Stimulated activated CD4-positive, alpha-beta T cell treated with anti-CD3 and anti-CD28 coated beads, Interleukin-1b, Interleukin-23, amount 100 ng/mL, for 48 hours (primary cell): Measurements from ENCODE around the gene EHBP1.

Experiments used
- DNase-seq: peaks from one replicate; pipeline ENCODE4 v3.0.0-alpha.2; 2020

The EHBP1 gene

GRCh38 chr2:63035169-63035568 is 329.7 kb downstream of the EHBP1 start:
- no peak for DNase-seq

DNA sequence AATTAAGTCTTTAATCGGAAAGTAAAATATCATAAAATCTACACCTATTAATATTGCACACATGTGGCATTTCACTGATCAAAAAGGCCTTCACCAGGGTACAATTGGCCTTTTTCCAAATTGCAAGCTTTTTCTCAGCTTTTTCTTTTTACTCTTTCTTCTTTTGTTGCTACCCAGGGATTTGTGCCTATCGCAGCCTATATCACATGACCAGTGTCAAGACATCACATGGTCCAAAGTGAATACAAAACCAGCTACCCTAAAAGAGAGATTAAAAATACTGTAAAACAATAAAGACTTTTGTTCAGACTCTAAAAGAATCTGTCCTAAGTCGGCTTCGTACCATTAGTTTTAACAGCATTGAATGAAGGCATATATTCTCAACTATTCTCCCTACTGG is 330.1 kb downstream of the EHBP1 start:
- DNase-seq = no peak

- DNase-seq = no peak
Observed at GRCh38 chr2:63038034-63038433, 332.5 kb downstream of the EHBP1 start.

DNA sequence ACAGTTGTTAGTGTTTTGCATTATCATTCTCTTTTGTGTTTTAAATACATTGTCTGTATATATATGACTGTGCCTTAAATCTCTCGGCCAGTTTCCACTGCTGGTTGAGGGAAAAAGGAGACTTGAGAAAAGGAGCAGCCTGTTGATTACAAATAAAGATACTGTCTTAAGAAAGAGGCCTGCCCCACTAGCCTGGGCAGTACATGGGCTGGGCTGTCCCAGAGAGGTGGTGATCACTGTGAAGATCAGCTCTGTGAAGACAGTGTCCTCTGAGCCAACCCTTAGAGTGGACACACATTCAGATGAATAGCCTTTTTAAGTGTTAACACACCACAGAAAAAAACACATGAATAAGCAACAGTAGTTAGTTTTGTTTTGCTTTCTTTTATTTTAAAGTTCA is 335.1 kb downstream of the EHBP1 start:
- no peak for DNase-seq

DNA sequence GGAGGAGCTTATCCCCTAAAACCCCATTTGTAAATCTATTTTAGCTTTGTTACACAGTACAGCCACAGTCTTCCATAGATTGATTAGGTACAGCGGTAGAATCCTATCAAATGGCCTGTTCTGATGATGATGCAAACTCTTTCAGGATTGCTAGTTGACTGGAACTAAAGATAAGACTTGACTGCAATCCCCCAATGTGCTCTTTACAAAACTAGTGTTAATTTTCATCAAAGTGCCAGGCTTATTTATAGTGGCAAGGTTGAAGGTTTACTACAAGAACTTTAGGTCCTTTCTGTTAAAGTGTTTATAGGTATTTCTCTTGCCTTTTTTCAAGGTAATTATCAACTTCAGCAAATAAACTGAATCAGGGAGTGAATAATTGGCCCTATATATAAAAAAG is 336.1 kb downstream of the EHBP1 start:
- no peak for DNase-seq

- no peak for DNase-seq
Observed at GRCh38 chr2:63044362-63045327, 339.1 kb downstream of the EHBP1 start.

GRCh38 chr2:63046552-63046951 is 341.0 kb downstream of the EHBP1 start:
- DNase-seq = no peak

- no peak for DNase-seq
Observed at GRCh38 chr2:63046961-63047320, 341.4 kb downstream of the EHBP1 start.

GRCh38 chr2:63047321-63048279 is 342.1 kb downstream of the EHBP1 start:
- DNase-seq = no peak

- no peak for DNase-seq
Observed at GRCh38 chr2:63048367-63049171, 343.1 kb downstream of the EHBP1 start.

DNA sequence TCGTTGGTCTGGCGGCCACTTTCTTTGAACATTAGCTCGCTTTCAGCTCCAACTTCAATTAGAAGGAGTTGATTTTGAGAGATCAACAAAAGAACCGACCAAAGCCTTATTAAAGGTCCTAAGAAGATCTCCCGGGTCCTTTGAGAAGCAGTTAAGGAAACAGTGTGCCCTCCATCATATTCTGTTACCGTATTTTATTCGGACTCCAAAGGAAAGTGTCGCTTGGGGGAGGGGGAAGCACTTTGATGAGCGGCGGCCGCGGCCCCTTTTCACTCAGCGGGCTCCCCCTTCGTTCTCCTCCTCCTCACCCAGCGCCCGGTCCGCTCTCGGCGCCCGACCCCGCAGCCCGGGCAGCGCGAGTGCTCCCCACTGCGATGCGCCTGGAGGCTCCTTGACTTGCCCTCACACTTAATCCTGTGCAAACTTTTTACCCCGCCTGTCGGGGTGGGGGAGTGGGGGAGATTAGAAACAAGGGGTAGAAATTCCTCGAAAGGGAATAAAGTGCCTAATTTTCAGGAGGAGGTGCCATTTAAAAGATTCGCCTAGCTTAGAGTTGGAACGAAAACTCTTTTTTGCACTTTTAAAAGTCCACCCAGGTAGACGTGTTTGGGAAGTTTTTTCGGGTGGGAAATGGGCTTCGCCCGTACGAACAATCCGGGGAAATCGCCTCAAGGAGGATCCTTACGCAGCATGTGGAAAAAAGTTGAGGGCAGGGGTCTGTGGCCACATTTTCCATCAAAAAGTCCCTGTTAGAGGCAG is 343.9 kb downstream of the EHBP1 start:
- no peak for DNase-seq

GRCh38 chr2:63049970-63050333 is 344.4 kb downstream of the EHBP1 start:
- DNase-seq = no peak

GRCh38 chr2:63050334-63051041 is 345.0 kb downstream of the EHBP1 start, which contains the start of gene OTX1:
TSS of gene OTX1 (plus strand) at chr2:63050830. CDS start at chr2:63052991, 2,161 bp downstream.
- peak; percentile 65 for DNase-seq

DNA sequence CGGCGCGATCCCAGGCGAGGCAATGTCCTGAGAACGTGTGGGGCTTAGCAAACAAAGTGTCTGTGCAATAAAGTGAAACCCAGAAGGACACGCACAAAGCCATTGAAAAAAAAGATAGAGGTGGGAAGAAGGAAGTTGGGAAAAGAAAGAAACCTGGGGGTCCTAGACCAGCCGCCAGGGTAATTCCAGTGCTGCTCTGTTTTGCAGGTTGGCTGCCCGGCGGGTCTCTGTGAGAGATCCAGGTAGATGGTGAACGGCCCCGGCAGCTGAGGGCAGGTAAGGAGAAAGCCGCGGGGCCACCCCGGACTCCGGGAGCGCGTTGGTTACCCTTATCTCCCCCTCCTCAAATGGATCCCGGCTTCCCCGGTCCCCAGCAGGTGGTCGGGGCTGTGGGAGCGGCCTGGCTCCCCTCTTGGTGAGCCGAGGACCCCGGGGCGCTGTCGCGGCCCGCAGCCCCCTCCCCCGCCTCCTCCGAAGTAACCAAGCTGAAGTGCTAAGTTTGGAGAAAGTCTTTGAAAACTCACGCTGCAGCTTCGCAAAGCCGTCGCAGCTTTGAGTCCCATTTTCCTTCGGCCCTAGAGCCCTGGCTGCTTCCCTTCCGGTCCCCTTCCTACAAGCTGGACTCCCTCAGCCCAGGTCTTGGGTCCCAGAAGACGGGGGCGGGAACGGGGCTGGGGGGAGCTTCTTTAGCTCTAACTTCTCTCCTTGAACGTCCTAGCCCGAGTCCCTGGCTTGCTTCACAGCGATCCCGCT is 345.7 kb downstream of the EHBP1 start:
- DNase-seq = no peak

- DNase-seq = no peak
Observed at GRCh38 chr2:63051795-63052333, 346.4 kb downstream of the EHBP1 start.

DNA sequence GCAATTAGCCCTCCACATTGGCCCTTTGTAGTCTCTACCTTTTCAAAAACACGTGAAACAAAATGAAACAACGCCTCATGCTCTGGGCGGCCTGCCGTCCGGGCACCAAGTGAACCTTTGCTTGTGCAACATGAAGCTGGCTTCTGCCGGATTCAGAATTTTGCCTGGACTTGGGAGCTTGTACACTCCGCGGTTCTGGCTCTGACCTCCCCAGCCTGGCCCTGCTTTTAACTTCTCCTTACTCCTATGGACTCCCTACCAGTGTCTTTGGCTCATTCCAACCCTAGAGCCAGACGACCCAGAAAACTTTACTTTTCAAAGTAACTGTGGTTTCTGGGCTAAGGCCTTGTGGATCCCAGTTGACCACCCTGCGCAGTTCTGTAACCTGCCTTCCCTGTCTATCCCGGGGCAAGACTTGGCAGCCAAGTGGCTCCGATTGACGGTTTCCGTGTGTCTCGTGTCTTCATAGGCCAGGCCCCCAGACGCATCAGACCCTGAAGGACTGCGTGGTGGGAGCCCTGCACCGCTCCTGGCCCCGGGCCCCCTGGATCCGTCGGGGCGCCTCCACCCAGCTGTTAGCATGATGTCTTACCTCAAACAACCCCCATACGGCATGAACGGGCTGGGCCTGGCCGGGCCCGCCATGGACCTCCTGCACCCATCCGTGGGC is 347.0 kb downstream of the EHBP1 start:
- DNase-seq = no peak

GRCh38 chr2:63053081-63053888 is 347.8 kb downstream of the EHBP1 start:
- no peak for DNase-seq

GRCh38 chr2:63053889-63054602 is 348.5 kb downstream of the EHBP1 start:
- no peak for DNase-seq
